B cell (primary cell): ENCODE results near the gene CYP2A13. TPM values are rescaled to one million over a fixed set of nuclear protein-coding genes. Genes with fewer than 3 reads are reported as not detected.

ENCODE experiments used
- ATAC-seq: fragments of 200-7000 bp; cut with Tn5 transposase; one replicate; pipeline ENCODE4 v1.10.0; 2021; ENCODE audit warnings: low read depth, mild to moderate bottlenecking, moderate number of reproducible peaks, moderate library complexity
- CTCF ChIA-PET: fragments of 350-600 bp; sonication (Branson Sonifier 250); formaldehyde crosslinking; loops from one replicate; lab custom pipeline; 2021; ENCODE audit warnings: antibody characterized with exemption, inconsistent platforms; lab: Charles Lee
- POLR2A ChIA-PET: fragments of 350-600 bp; sonication (Branson Sonifier 250); formaldehyde crosslinking; loops from one replicate; lab custom pipeline; 2021; ENCODE audit warnings: antibody characterized with exemption; lab: Charles Lee
- DNase-seq: peaks from one replicate; pipeline ENCODE4 v3.0.0; 2013
- H2AFZ ChIP-seq: 2 replicates; pipeline ENCODE4 v1.6.1; 2012; ENCODE audit warnings: mild to moderate bottlenecking, low read depth, low read length; ENCODE audit not compliant: insufficient read depth, poor library complexity, severe bottlenecking
- H3K27ac ChIP-seq, 2 donors: 1 replicate in 1 of 2; 2 replicates in 1 of 2; pipeline ENCODE4 v1.5.1; 2012 to 2013; ENCODE audit warnings: low read length in 2 of 2, mild to moderate bottlenecking in 2 of 2, moderate library complexity in 1 of 2
- H3K27me3 ChIP-seq, 4 experiments: fragments of 200-600 bp in 1 of 4; sonication (generic) in 1 of 4; replicated peaks in 1 of 4; 1 replicate in 2 of 4; 2 replicates in 2 of 4; pipeline versions ENCODE4 v1.6.1 to v1.7.0; 2013 to 2016; ENCODE audit warnings: low read length in 3 of 4, mild to moderate bottlenecking in 2 of 4, mixed read lengths in 1 of 4, moderate library complexity in 1 of 4; ENCODE audit not compliant: insufficient read depth in 4 of 4, control insufficient read depth in 3 of 4; ENCODE audit errors: control extremely low read depth in 1 of 4
- H3K36me3 ChIP-seq, 2 experiments: replicated peaks in 1 of 2; 1 replicate in 1 of 2; 2 replicates in 1 of 2; pipeline versions ENCODE4 v1.6.1 to v1.7.1; 2013; ENCODE audit warnings: low read length in 1 of 2; ENCODE audit not compliant: insufficient read depth in 2 of 2, control insufficient read depth in 1 of 2; ENCODE audit errors: control extremely low read depth in 1 of 2, extremely low read depth in 1 of 2
- H3K4me1 ChIP-seq, 2 donors: fragments of 200-600 bp in 1 of 2; sonication (generic) in 1 of 2; 1 replicate in 1 of 2; 2 replicates in 1 of 2; pipeline versions ENCODE4 v1.5.1 to v1.6.1; 2013 to 2017; ENCODE audit warnings: low read length in 2 of 2; ENCODE audit not compliant: control insufficient read depth in 2 of 2, insufficient read depth in 2 of 2
- H3K4me2 ChIP-seq: replicated peaks from 2 replicates; pipeline ENCODE3; 2012; ENCODE audit warnings: mild to moderate bottlenecking, low read depth, low read length; ENCODE audit not compliant: poor library complexity, severe bottlenecking
- H3K4me3 ChIP-seq, 5 experiments: fragments of 200-600 bp in 1 of 5; sonication (generic) in 1 of 5; 1 replicate in 3 of 5; 2 replicates in 2 of 5; pipeline versions ENCODE4 v1.5.1 to v1.7.0; 2011 to 2016; ENCODE audit warnings: low read length in 4 of 5, mild to moderate bottlenecking in 4 of 5, low read depth in 2 of 5, control low read depth in 1 of 5, moderate library complexity in 1 of 5; ENCODE audit not compliant: insufficient read depth in 1 of 5; ENCODE audit errors: control extremely low read depth in 1 of 5, extremely low read depth in 1 of 5
- H3K79me2 ChIP-seq: fragments of 200-600 bp; sonication (generic); one replicate; pipeline ENCODE4 v1.6.0; 2016; ENCODE audit warnings: low read length; ENCODE audit not compliant: control insufficient read depth, insufficient read depth
- H3K9ac ChIP-seq: fragments of 200-600 bp; sonication (generic); 2 replicates; pipeline ENCODE4 v1.6.1; 2017; ENCODE audit warnings: mild to moderate bottlenecking, low read length, moderate library complexity
- H3K9me3 ChIP-seq, 3 donors: one replicate each; pipeline versions ENCODE4 v1.6.1 to v1.7.1; 2013; ENCODE audit warnings: low read length in 2 of 3; ENCODE audit not compliant: control insufficient read depth in 2 of 3, insufficient read depth in 1 of 3; ENCODE audit errors: control extremely low read depth in 1 of 3
- H4K20me1 ChIP-seq: 2 replicates; pipeline ENCODE4 v1.6.0; 2012; ENCODE audit warnings: mild to moderate bottlenecking, low read length; ENCODE audit not compliant: insufficient read depth, control insufficient read depth, poor library complexity, severe bottlenecking
- H3K27ac Mint-ChIP-seq: one replicate; pipeline ENCODE4 v1.8.0; 2021; ENCODE audit warnings: mixed read lengths
- H3K27me3 Mint-ChIP-seq: one replicate; pipeline ENCODE4 v1.8.0; 2021; ENCODE audit warnings: mixed read lengths
- H3K4me1 Mint-ChIP-seq: one replicate; pipeline ENCODE4 v1.8.0; 2021; ENCODE audit warnings: mixed read lengths
- H3K4me3 Mint-ChIP-seq: one replicate; pipeline ENCODE4 v1.8.0; 2021; ENCODE audit warnings: mixed read lengths
- H3K9me3 Mint-ChIP-seq: one replicate; pipeline ENCODE4 v1.8.0; 2022; ENCODE audit warnings: mixed read lengths; ENCODE audit not compliant: insufficient read depth
- CTCF ChIP-seq: fragments of 200-600 bp; IDR thresholded peaks from one replicate; pipeline ENCODE4 v1.8.0; 2022; ENCODE audit warnings: antibody characterized with exemption, mild to moderate bottlenecking
- EZH2 ChIP-seq: IDR thresholded peaks from 2 replicates; pipeline ENCODE4 v1.6.1; 2012; ENCODE audit warnings: borderline replicate concordance, low read depth, mild to moderate bottlenecking, moderate library complexity, low read length; ENCODE audit not compliant: insufficient read depth, poor library complexity, severe bottlenecking
- WGBS: methylation state at CpG from one replicate; pipeline ENCODE4 v1.1.5; 2013; ENCODE audit warnings: missing lambda C conversion rate; ENCODE audit not compliant: insufficient coverage; 5-methylcytosine and 5-hydroxymethylcytosine counted together
- intact Hi-C: fragments of 100-400 bp; cut with micrococcal nuclease; formaldehyde crosslinking; loops from one replicate; pipeline ENCODE4 v1.10.0; 2022
- polyA plus RNA-seq: library from polyadenylated mRNA; depleted of rRNA; stranded (reverse); fragments of >200 nt; gene quantifications from 2 replicates; pipeline ENCODE4 v1.2.3, GENCODE V29; 2012
- total RNA-seq, 2 donors: library from RNA; stranded (reverse); fragments of 120-200 nt in 1 of 2; gene quantifications; 1 replicate in 1 of 2; 2 replicates in 1 of 2; pipeline versions ENCODE4 v1.2.3 to v1.2.4, GENCODE V29; 2013 to 2022

The CYP2A13 gene
- total and polyA plus RNA-seq, 2 donors (not counting 1 experiment from before 2014, with no cell fraction given): not detected

GRCh38 chr19:41064974-41065569 lies 23.2 kb upstream of the CYP2A13 start:
- TF ChIP-seq CTCF (no peak), EZH2 (no peak)
- no peak overlapping the region for H3K4me3 Mint-ChIP-seq
- Histone ChIP-seq H2AFZ (peak overlapping the region; percentile 10), H3K4me3 (no peak overlapping the region), H3K9ac (no peak overlapping the region), H3K36me3 (no peaks in the 10 kb centered on the region), H3K4me1 (no peaks in the 10 kb centered on the region), H3K9me3 (no peaks in the 10 kb centered on the region), H3K79me2 (no peaks in the 10 kb centered on the region), H3K27me3 (peaks cover 0 to 7% (median 0%) of the 10 kb centered on the region in 4 experiments), H4K20me1 (no peaks in the 10 kb centered on the region), H3K27ac (no peak overlapping the region), H3K4me2 (no peak overlapping the region)
- DNase-seq (no peak), ATAC-seq (no peak)
- H3K27ac Mint-ChIP-seq: no peak overlapping the region
- POLR2A ChIA-PET: no interaction called here
- CTCF ChIA-PET: no interaction called here
- H3K9me3 Mint-ChIP-seq: no peaks in the 10 kb centered on the region
- WGBS: 100% methylated on average over 4 of the region's 7 CpGs
- peaks cover 40% of the 10 kb centered on the region for H3K27me3 Mint-ChIP-seq
- intact Hi-C loops: no loop called here
- no peaks in the 10 kb centered on the region for H3K4me1 Mint-ChIP-seq

GRCh38 chr19:41076286-41076685 lies 12.0 kb upstream of the CYP2A13 start:
- intact Hi-C loops: no loop called here
- ChIA-PET CTCF (interaction anchor here (0.6 kb wide), 1 partner anchor 97 kb away, joined by 3 read pairs; no protein-coding TSS in a partner anchor), POLR2A (no interaction called here)
- Histone ChIP-seq H3K4me1 (no peaks in the 10 kb centered on the region), H3K9ac (no peak overlapping the region), H3K27ac (no peak overlapping the region), H3K27me3 (peaks cover 0 to 5% (median 2%) of the 10 kb centered on the region in 4 experiments), H3K4me3 (no peak overlapping the region), H3K36me3 (no peaks in the 10 kb centered on the region), H2AFZ (no peak overlapping the region), H3K4me2 (no peak overlapping the region), H3K79me2 (no peaks in the 10 kb centered on the region), H3K9me3 (peaks cover 0 to 6% (median 2%) of the 10 kb centered on the region in 3 donors), H4K20me1 (no peaks in the 10 kb centered on the region)
- TF ChIP-seq CTCF (no peak), EZH2 (no peak)
- Mint-ChIP-seq H3K4me3 (no peak overlapping the region), H3K27ac (no peak overlapping the region), H3K27me3 (peaks cover 40% of the 10 kb centered on the region), H3K9me3 (peaks cover 5% of the 10 kb centered on the region), H3K4me1 (no peaks in the 10 kb centered on the region)
- no peak for ATAC-seq
- WGBS: no CpG with 5 or more reads among the region's 3 CpGs
- no peak for DNase-seq
